D721Med (cell line): Measurements from ENCODE around the gene ARHGAP27.

Experiments
- DNase-seq: peaks from one replicate; pipeline ENCODE4 v3.0.0; 2011; ENCODE audit warnings: low spot score; ENCODE audit not compliant: insufficient read length
- FAIRE-seq: peaks from 2 replicates; lab custom pipeline; 2011; peaks lifted over from hg19 to GRCh38; lab: Jason Lieb, UNC
- CTCF ChIP-seq: IDR thresholded peaks from 2 replicates; pipeline ENCODE4 v1.5.1; 2012; ENCODE audit warnings: mild to moderate bottlenecking, control low read depth; ENCODE audit not compliant: insufficient read depth; ENCODE audit errors: missing control alignments

The ARHGAP27 gene

GRCh38 chr17:45404870-45405249 is 27.8 kb downstream of the ARHGAP27 start:
- no peak for TF ChIP-seq CTCF
- DNase-seq = no peak
- no peak for FAIRE-seq

GRCh38 chr17:45403906-45404490 is 28.7 kb downstream of the ARHGAP27 start:
- FAIRE-seq = no peak
- no peak for DNase-seq
- no peak for TF ChIP-seq CTCF

GRCh38 chr17:45402916-45403315 is 29.8 kb downstream of the ARHGAP27 start:
- FAIRE-seq (no peak), DNase-seq (no peak)
- TF ChIP-seq CTCF = no peak

- TF ChIP-seq CTCF = no peak
- DNase-seq = no peak
- no peak for FAIRE-seq
Observed at GRCh38 chr17:45398800-45399199, 33.9 kb downstream of the ARHGAP27 start.

- TF ChIP-seq CTCF = no peak
- DNase-seq (no peak), FAIRE-seq (no peak)
Observed at GRCh38 chr17:45397796-45398195, 34.9 kb downstream of the ARHGAP27 start.

- DNase-seq = no peak
- FAIRE-seq = no peak
- no peak for TF ChIP-seq CTCF
Observed at GRCh38 chr17:45396496-45397205, 36.0 kb downstream of the ARHGAP27 start.
